PFSK-1 (cell line): ENCODE measurements around the gene DDX46.

Experiments
- FOXP2 ChIP-seq: optimal IDR thresholded peaks from 2 replicates; pipeline ENCODE3; 2011; ENCODE audit warnings: borderline replicate concordance, control low read depth, inconsistent platforms; ENCODE audit not compliant: insufficient read depth; ENCODE audit errors: extremely low read length, extremely low read depth
- POLR2AphosphoS5 ChIP-seq: IDR thresholded peaks from 2 replicates; pipeline ENCODE4 v1.6.1; 2012; ENCODE audit warnings: low read depth, mild to moderate bottlenecking, control low read depth, low read length, moderate library complexity
- SIN3A ChIP-seq: IDR thresholded peaks from 2 replicates; pipeline ENCODE4 v1.6.1; 2012; ENCODE audit warnings: mild to moderate bottlenecking, low read length, moderate library complexity, borderline replicate concordance; ENCODE audit not compliant: insufficient read depth
- TAF1 ChIP-seq: IDR thresholded peaks from 2 replicates; pipeline ENCODE4 v1.6.1; 2012; ENCODE audit warnings: low read length, control low read depth, borderline replicate concordance; ENCODE audit not compliant: insufficient read depth
- TF ChIP-seq, protein P1 (sequence below), 2 experiments: IDR thresholded peaks; 2 replicates each; pipeline versions ENCODE4 v1.6.1 to v1.8.0; 2011 to 2012; ENCODE audit warnings: low read depth in 2 of 2, low read length in 2 of 2, control low read depth in 1 of 2, inconsistent platforms in 1 of 2, mild to moderate bottlenecking in 1 of 2, moderate library complexity in 1 of 2; ENCODE audit not compliant: insufficient read depth in 1 of 2

The DDX46 gene

GRCh38 chr5:134794082-134794481 is 35.5 kb downstream of the DDX46 start:
- TF ChIP-seq SIN3A: no peak
- TF ChIP-seq POLR2AphosphoS5: no peak
- TF ChIP-seq, protein P1, sequence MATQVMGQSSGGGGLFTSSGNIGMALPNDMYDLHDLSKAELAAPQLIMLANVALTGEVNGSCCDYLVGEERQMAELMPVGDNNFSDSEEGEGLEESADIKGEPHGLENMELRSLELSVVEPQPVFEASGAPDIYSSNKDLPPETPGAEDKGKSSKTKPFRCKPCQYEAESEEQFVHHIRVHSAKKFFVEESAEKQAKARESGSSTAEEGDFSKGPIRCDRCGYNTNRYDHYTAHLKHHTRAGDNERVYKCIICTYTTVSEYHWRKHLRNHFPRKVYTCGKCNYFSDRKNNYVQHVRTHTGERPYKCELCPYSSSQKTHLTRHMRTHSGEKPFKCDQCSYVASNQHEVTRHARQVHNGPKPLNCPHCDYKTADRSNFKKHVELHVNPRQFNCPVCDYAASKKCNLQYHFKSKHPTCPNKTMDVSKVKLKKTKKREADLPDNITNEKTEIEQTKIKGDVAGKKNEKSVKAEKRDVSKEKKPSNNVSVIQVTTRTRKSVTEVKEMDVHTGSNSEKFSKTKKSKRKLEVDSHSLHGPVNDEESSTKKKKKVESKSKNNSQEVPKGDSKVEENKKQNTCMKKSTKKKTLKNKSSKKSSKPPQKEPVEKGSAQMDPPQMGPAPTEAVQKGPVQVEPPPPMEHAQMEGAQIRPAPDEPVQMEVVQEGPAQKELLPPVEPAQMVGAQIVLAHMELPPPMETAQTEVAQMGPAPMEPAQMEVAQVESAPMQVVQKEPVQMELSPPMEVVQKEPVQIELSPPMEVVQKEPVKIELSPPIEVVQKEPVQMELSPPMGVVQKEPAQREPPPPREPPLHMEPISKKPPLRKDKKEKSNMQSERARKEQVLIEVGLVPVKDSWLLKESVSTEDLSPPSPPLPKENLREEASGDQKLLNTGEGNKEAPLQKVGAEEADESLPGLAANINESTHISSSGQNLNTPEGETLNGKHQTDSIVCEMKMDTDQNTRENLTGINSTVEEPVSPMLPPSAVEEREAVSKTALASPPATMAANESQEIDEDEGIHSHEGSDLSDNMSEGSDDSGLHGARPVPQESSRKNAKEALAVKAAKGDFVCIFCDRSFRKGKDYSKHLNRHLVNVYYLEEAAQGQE (IDR thresholded peaks at IDR 0.05; ENCODE audit: insufficient read depth in 1 of 2, low read depth in 2 of 2, low read length in 2 of 2): no peak
- no peak for TF ChIP-seq FOXP2
- TF ChIP-seq TAF1: no peak

DNA sequence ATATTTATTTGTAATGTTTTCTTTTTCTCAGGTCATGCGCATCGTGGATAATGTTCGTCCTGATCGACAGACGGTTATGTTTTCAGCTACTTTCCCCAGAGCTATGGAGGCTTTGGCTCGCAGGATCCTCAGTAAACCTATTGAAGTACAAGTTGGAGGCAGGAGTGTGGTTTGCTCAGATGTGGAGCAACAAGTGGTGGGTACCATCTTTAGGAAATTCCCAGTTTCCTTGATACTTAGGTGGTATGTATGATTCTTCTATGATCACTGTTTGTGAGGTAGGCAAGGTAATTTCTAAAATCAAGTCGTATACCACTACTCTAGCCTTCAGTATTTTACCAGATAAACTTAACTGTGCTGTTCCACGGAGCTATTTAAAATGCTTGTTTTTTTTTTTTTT is 36.2 kb downstream of the DDX46 start:
- TF ChIP-seq SIN3A: no peak
- no peak for TF ChIP-seq POLR2AphosphoS5
- TF ChIP-seq FOXP2: no peak
- no peak for TF ChIP-seq TAF1
- TF ChIP-seq, protein P1 (IDR thresholded peaks at IDR 0.05; ENCODE audit: insufficient read depth in 1 of 2, low read depth in 2 of 2, low read length in 2 of 2): no peak

- no peak for TF ChIP-seq TAF1
- TF ChIP-seq, protein P1 (IDR thresholded peaks at IDR 0.05; ENCODE audit: insufficient read depth in 1 of 2, low read depth in 2 of 2, low read length in 2 of 2): no peak
- TF ChIP-seq FOXP2: no peak
- TF ChIP-seq SIN3A: no peak
Measured at GRCh38 chr5:134798468-134798867, 39.9 kb downstream of the DDX46 start.

DNA sequence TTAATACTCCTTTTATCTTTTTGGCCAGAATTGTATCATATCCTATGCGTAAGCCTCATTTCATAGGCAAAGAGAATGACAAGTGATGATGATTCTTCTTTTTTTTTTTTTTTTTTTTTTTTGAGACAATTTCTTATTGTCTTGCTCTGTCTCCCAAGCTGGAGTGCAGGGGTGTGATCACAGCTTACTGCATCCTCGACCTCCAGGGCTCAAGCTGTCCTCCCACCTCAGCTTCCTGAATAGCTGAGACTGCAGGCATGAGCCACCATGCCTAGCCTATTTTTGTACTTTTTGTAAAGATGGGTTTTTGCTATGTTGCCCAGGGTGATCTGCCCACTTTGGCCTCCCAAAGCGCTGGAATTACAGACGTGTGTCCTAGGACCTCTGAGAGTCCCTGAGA is 45.2 kb downstream of the DDX46 start:
- TF ChIP-seq SIN3A (no peak), POLR2AphosphoS5 (no peak), FOXP2 (no peak), TAF1 (no peak)
- TF ChIP-seq, protein P1 (IDR thresholded peaks at IDR 0.05; ENCODE audit: insufficient read depth in 1 of 2, low read depth in 2 of 2, low read length in 2 of 2): no peak

GRCh38 chr5:134813407-134813806 is 54.8 kb downstream of the DDX46 start:
- TF ChIP-seq POLR2AphosphoS5 (no peak), FOXP2 (no peak)
